Measurements from ENCODE around the gene SIGLECL1. TPM values are rescaled to one million over a fixed set of nuclear protein-coding genes. Genes with fewer than 3 reads are reported as not detected.

The SIGLECL1 gene
- total RNA-seq, 3 donors from 2014 or later: not detected

GRCh38 chr19:51301266-51301665 is 50.4 kb downstream of the SIGLECL1 start:
- Histone ChIP-seq H3K4me3 (no peak overlapping the region), H3K4me1 (ENCODE audit: low read depth) (no peaks in the 10 kb centered on the region), H3K9me3 (peaks cover 19% of the 10 kb centered on the region), H3K36me3 (ENCODE audit: low read depth) (no peaks in the 10 kb centered on the region)
- ATAC-seq (no peak), DNase-seq (no peak)
- no peak for TF ChIP-seq CTCF (IDR thresholded peaks at IDR 0.05)
- intact Hi-C loops (cut with DNase I, micrococcal nuclease): no loop called here

- intact Hi-C loops (cut with DNase I, micrococcal nuclease): no loop called here
- DNase-seq (no peak), ATAC-seq (no peak)
- Histone ChIP-seq H3K9me3 (peaks cover 29% of the 10 kb centered on the region), H3K36me3 (ENCODE audit: low read depth) (no peaks in the 10 kb centered on the region), H3K4me3 (no peak overlapping the region), H3K4me1 (ENCODE audit: low read depth) (no peaks in the 10 kb centered on the region)
- no peak for TF ChIP-seq CTCF (IDR thresholded peaks at IDR 0.05)
These were observed 54.6 kb downstream of the SIGLECL1 start for GRCh38 chr19:51305479-51305878.

- TF ChIP-seq CTCF (IDR thresholded peaks at IDR 0.05): no peak
- H3K9me3 ChIP-seq: peaks cover 6% of the 10 kb centered on the region
- ATAC-seq: no peak
- no peaks in the 10 kb centered on the region for H3K36me3 ChIP-seq (ENCODE audit: low read depth)
- no peak within 1 kb of the TSS for H3K4me3 ChIP-seq
- intact Hi-C loops (cut with DNase I, micrococcal nuclease): no loop called here
- DNase-seq: no peak
- no peaks in the 10 kb centered on the region for H3K4me1 ChIP-seq (ENCODE audit: low read depth)
These were observed 60.7 kb downstream of the SIGLECL1 start, which contains the start of gene IGLON5 for GRCh38 chr19:51311351-51312257. Gene IGLON5 (plus strand): TSS chr19:51311644. CDS start chr19:51311848, 204 bp downstream.

- no peaks in the 10 kb centered on the region for H3K36me3 ChIP-seq (ENCODE audit: low read depth)
- intact Hi-C loops (cut with DNase I, micrococcal nuclease): no loop called here
- H3K4me1 ChIP-seq (ENCODE audit: low read depth): no peaks in the 10 kb centered on the region
- no peaks in the 10 kb centered on the region for H3K9me3 ChIP-seq
- no peak for TF ChIP-seq CTCF (IDR thresholded peaks at IDR 0.05)
- ATAC-seq: no peak
- no peak overlapping the region for H3K4me3 ChIP-seq
- no peak for DNase-seq
These were observed 65.8 kb downstream of the SIGLECL1 start for GRCh38 chr19:51316688-51317087.

- no peak overlapping the region for H3K4me3 ChIP-seq
- no peak for ATAC-seq
- no peak for DNase-seq
- H3K36me3 ChIP-seq (ENCODE audit: low read depth): no peaks in the 10 kb centered on the region
- no peak for TF ChIP-seq CTCF (IDR thresholded peaks at IDR 0.05)
- no peaks in the 10 kb centered on the region for H3K4me1 ChIP-seq (ENCODE audit: low read depth)
- intact Hi-C loops (cut with DNase I, micrococcal nuclease): no loop called here
- H3K9me3 ChIP-seq: no peaks in the 10 kb centered on the region
These were observed 66.5 kb downstream of the SIGLECL1 start for GRCh38 chr19:51317376-51317775.
